HepG2 (cell line): ENCODE results near the gene PNKD. TPM values are rescaled to one million over a fixed set of nuclear protein-coding genes. Genes with fewer than 3 reads are reported as not detected.

Experiments used
- DMAP1 ChIP-seq: IDR thresholded peaks from 2 replicates; pipeline ENCODE4 v1.6.1; 2016
- ELF1 ChIP-seq: sonication (generic); formaldehyde crosslinking; IDR thresholded peaks from 2 replicates; pipeline ENCODE4 v1.4.0; 2020; ENCODE audit warnings: missing genetic modification reagents
- ETV5 ChIP-seq: IDR thresholded peaks from 2 replicates; pipeline ENCODE4 v1.6.1; 2018; ENCODE audit warnings: missing biosample characterization, missing genetic modification reagents, inconsistent platforms, borderline replicate concordance
- HDAC6 ChIP-seq: fragments of 200-600 bp; sonication (generic); IDR thresholded peaks from 2 replicates; pipeline ENCODE4 v1.7.0; 2017; ENCODE audit warnings: mild to moderate bottlenecking, antibody characterized with exemption, low read length, low read depth
- HOXA7 ChIP-seq: sonication (generic); formaldehyde crosslinking; IDR thresholded peaks from 2 replicates; pipeline ENCODE4 v1.8.1; 2022; ENCODE audit warnings: mild to moderate bottlenecking, missing genetic modification reagents, moderate library complexity
- KDM4B ChIP-seq: sonication (generic); formaldehyde crosslinking; IDR thresholded peaks from 2 replicates; pipeline ENCODE4 v1.4.0; 2020; ENCODE audit warnings: missing genetic modification reagents
- LRRFIP1 ChIP-seq: sonication (generic); formaldehyde crosslinking; conservative IDR thresholded peaks from 2 replicates; pipeline ENCODE4 v1.4.0; 2020; ENCODE audit warnings: missing genetic modification reagents
- PRPF4 ChIP-seq: fragments of 200-400 bp; formaldehyde crosslinking; IDR thresholded peaks from 2 replicates; pipeline ENCODE4 v1.6.1; 2016; ENCODE audit warnings: low read length, low read depth; ENCODE audit not compliant: poor library complexity, severe bottlenecking
- RARA ChIP-seq: IDR thresholded peaks from 2 replicates; pipeline ENCODE4 v1.6.1; 2016; ENCODE audit warnings: missing genetic modification reagents, missing compliant biosample characterization
- RBM22 ChIP-seq: fragments of 200-400 bp; formaldehyde crosslinking; optimal IDR thresholded peaks from 2 replicates; pipeline ENCODE3; 2017; ENCODE audit warnings: mild to moderate bottlenecking, low read length, moderate library complexity
- SALL2 ChIP-seq: sonication (generic); formaldehyde crosslinking; IDR thresholded peaks from 2 replicates; pipeline ENCODE4 v1.8.1; 2023; ENCODE audit warnings: mild to moderate bottlenecking, missing genetic modification reagents, inconsistent platforms
- SMARCC2 ChIP-seq: fragments of 450-650 bp; IDR thresholded peaks from 2 replicates; pipeline ENCODE4 v1.6.1; 2017; ENCODE audit warnings: antibody characterized with exemption, mild to moderate bottlenecking
- SNRNP70 ChIP-seq: fragments of 200-400 bp; formaldehyde crosslinking; IDR thresholded peaks from 2 replicates; pipeline ENCODE4 v1.6.1; 2017; ENCODE audit warnings: mild to moderate bottlenecking, low read depth, low read length, moderate library complexity
- SPEN ChIP-seq: sonication (generic); formaldehyde crosslinking; IDR thresholded peaks from 2 replicates; pipeline ENCODE4 v1.5.1; 2020; ENCODE audit warnings: low read depth, mild to moderate bottlenecking, missing genetic modification reagents
- STAG1 ChIP-seq: sonication (generic); formaldehyde crosslinking; IDR thresholded peaks from 2 replicates; pipeline ENCODE4 v1.4.0; 2020; ENCODE audit warnings: missing genetic modification reagents
- ZNF230 ChIP-seq: sonication (generic); formaldehyde crosslinking; IDR thresholded peaks from 2 replicates; pipeline ENCODE4 v1.4.0; 2020; ENCODE audit warnings: mild to moderate bottlenecking, missing genetic modification reagents
- ZNF24 ChIP-seq: fragments of 450-650 bp; IDR thresholded peaks from 2 replicates; pipeline ENCODE4 v1.6.1; 2017; ENCODE audit warnings: antibody characterized with exemption, mild to moderate bottlenecking
- ZNF430 ChIP-seq: sonication (generic); formaldehyde crosslinking; IDR thresholded peaks from 2 replicates; pipeline ENCODE4 v1.9.0; 2021; ENCODE audit warnings: mild to moderate bottlenecking, missing genetic modification reagents
- ZNF577 ChIP-seq: sonication (generic); formaldehyde crosslinking; IDR thresholded peaks from 2 replicates; pipeline ENCODE4 v1.4.0; 2020; ENCODE audit warnings: mild to moderate bottlenecking, low read depth, missing genetic modification reagents, borderline replicate concordance
- ZNF660 ChIP-seq: sonication (generic); formaldehyde crosslinking; IDR thresholded peaks from 2 replicates; pipeline ENCODE4 v1.5.1; 2020; ENCODE audit warnings: mild to moderate bottlenecking, low read depth, missing genetic modification reagents, borderline replicate concordance
- ZNF691 ChIP-seq: sonication (generic); formaldehyde crosslinking; IDR thresholded peaks from 2 replicates; pipeline ENCODE4 v1.4.0; 2020; ENCODE audit warnings: missing genetic modification reagents, low read depth, mild to moderate bottlenecking, borderline replicate concordance
- ZNF704 ChIP-seq: sonication (generic); formaldehyde crosslinking; IDR thresholded peaks from 2 replicates; pipeline ENCODE4 v1.8.1; 2023; ENCODE audit warnings: mild to moderate bottlenecking, inconsistent platforms, moderate library complexity, missing genetic modification reagents, borderline replicate concordance
- ZNF724P ChIP-seq: sonication (generic); formaldehyde crosslinking; IDR thresholded peaks from 2 replicates; pipeline ENCODE4 v1.8.0; 2022; ENCODE audit warnings: missing genetic modification reagents, borderline replicate concordance
- ZNF781 ChIP-seq: sonication (generic); formaldehyde crosslinking; IDR thresholded peaks from 2 replicates; pipeline ENCODE4 v1.5.1; 2020; ENCODE audit warnings: borderline replicate concordance, mild to moderate bottlenecking, missing genetic modification reagents; ENCODE audit errors: not compliant biosample characterization
- ZNF784 ChIP-seq: sonication (generic); formaldehyde crosslinking; IDR thresholded peaks from 2 replicates; pipeline ENCODE4 v1.5.1; 2020; ENCODE audit warnings: missing genetic modification reagents, mild to moderate bottlenecking, borderline replicate concordance
- polyA plus RNA-seq, 8 experiments: library from polyadenylated mRNA; depleted of rRNA in 3 of 8; stranded (reverse) in 7 of 8; unstranded in 1 of 8; fragments of >200 nt; fragmentation: Illumina TruSeq in 4 of 8; extraction: Trizol in 4 of 8; gene quantifications; 2 replicates each; pipeline versions ENCODE4 v1.2.1 to v1.2.3, GENCODE V29; 2011 to 2016; ENCODE audit warnings: low read depth in 4 of 8, missing spikeins in 1 of 8, mixed read lengths in 1 of 8; ENCODE audit not compliant: insufficient read depth in 1 of 8
- total RNA-seq, 5 experiments: library from RNA; depleted of rRNA; stranded (reverse); fragments of >200 nt; fragmentation: Illumina TruSeq; extraction: Trizol; gene quantifications; 2 replicates each; pipeline ENCODE4 v1.2.3, GENCODE V29; 2016; ENCODE audit warnings: low read depth in 1 of 5

PNKD gene
- total and polyA plus RNA-seq, 2 of the 13 experiments (the other 11 are each of a cell fraction or from before 2014, with no cell fraction given): 55.9 to 80.4 TPM

- TF ChIP-seq ZNF724P (CRISPR knock-in tag): no peak
- TF ChIP-seq ZNF781 (CRISPR knock-in tag): peak; percentile 38
- 0 out of 2 replicates have a peak, but pooled peaks have one; percentile 57 for TF ChIP-seq ZNF230 (CRISPR knock-in tag)
- peak; percentile 63 for TF ChIP-seq ELF1 (CRISPR knock-in tag)
- peak; percentile 57; the same call in 1 of the 2 replicates for TF ChIP-seq SALL2 (CRISPR knock-in tag)
- TF ChIP-seq HOXA7 (CRISPR knock-in tag): no peak
- TF ChIP-seq RARA: peak; percentile 40; the same call in 1 of the 2 replicates
- peak; percentile 99 for TF ChIP-seq STAG1 (CRISPR knock-in tag)
- no peak for TF ChIP-seq ZNF577
- peak; percentile 85; the same call in 1 of the 2 replicates for TF ChIP-seq KDM4B
- peak; percentile 62; the same call in 1 of the 2 replicates for TF ChIP-seq ETV5 (CRISPR knock-in tag)
- peak; percentile 40; the same call in 1 of the 2 replicates for TF ChIP-seq DMAP1
- no peak for TF ChIP-seq SNRNP70
- no peak for TF ChIP-seq RBM22
- peak; percentile 74; the same call in 1 of the 2 replicates for TF ChIP-seq ZNF691 (CRISPR knock-in tag)
- no peak for TF ChIP-seq SMARCC2
- TF ChIP-seq HDAC6: no peak
- peak; percentile 49; the same call in 1 of the 2 replicates for TF ChIP-seq SPEN (CRISPR knock-in tag)
- peak; percentile 63 for TF ChIP-seq ZNF784 (CRISPR knock-in tag)
- TF ChIP-seq PRPF4: no peak
- 0 out of 2 replicates have a peak, but pooled peaks have one; percentile 66 for TF ChIP-seq LRRFIP1 (CRISPR knock-in tag)
- TF ChIP-seq ZNF24: peak; percentile 23; the same call in 1 of the 2 replicates
- TF ChIP-seq ZNF704: no peak
- TF ChIP-seq ZNF430 (CRISPR knock-in tag): no peak
- TF ChIP-seq ZNF660 (CRISPR knock-in tag): no peak
Observed at GRCh38 chr2:218301176-218301819, 31.0 kb downstream of the PNKD start (continued).
